ENCODE measurements around the gene IFNK. TPM values are rescaled to one million over a fixed set of nuclear protein-coding genes. Genes with fewer than 3 reads are reported as not detected.

The IFNK gene
- total RNA-seq, 1 donor from 2014 or later, result not detected

GRCh38 chr9:27558307-27558706 is 34.2 kb downstream of the IFNK start:
- Mint-ChIP-seq H3K4me1 (ENCODE audit: low read depth, unreplicated experiment) (no peaks in the 10 kb centered on the region), H3K4me3 (ENCODE audit: unreplicated experiment) (no peak overlapping the region), H3K27ac (ENCODE audit: unreplicated experiment) (no peak overlapping the region), H3K27me3 (ENCODE audit: low read depth, unreplicated experiment) (no peaks in the 10 kb centered on the region), H3K9me3 (ENCODE audit: unreplicated experiment) (no peaks in the 10 kb centered on the region), H3K36me3 (ENCODE audit: low read depth, unreplicated experiment) (no peaks in the 10 kb centered on the region)
- Histone ChIP-seq H3K4me1 (ENCODE audit: insufficient read depth, low read length) (no peaks in the 10 kb centered on the region), H3K79me2 (ENCODE audit: insufficient read depth, low read length) (no peaks in the 10 kb centered on the region), H3K4me3 (ENCODE audit: insufficient read depth, low read depth, low read length) (no peak overlapping the region), H3K27ac (ENCODE audit: low read depth, low read length) (no peak overlapping the region), H3K9me3 (ENCODE audit: insufficient read depth, low read depth, low read length) (no peaks in the 10 kb centered on the region), H3K36me3 (ENCODE audit: insufficient read depth, low read length) (no peaks in the 10 kb centered on the region), H3K4me2 (ENCODE audit: low read length) (no peak overlapping the region), H2AFZ (ENCODE audit: low read depth, low read length) (no peak overlapping the region), H4K20me1 (ENCODE audit: insufficient read depth, low read length) (no peaks in the 10 kb centered on the region), H3K27me3 (ENCODE audit: insufficient read depth, low read length) (no peaks in the 10 kb centered on the region), H3K9ac (ENCODE audit: low read length) (no peak overlapping the region)
- no peak for TF ChIP-seq EZH2 (IDR thresholded peaks at IDR 0.05; ENCODE audit: insufficient read depth, low read length)
- TF ChIP-seq CTCF (IDR thresholded peaks at IDR 0.05; ENCODE audit: insufficient read depth, low read depth, low read length), result no peak
- FAIRE-seq (no peak), DNase-seq (ENCODE audit: low read depth) (no peak)

- Mint-ChIP-seq H3K4me3 (ENCODE audit: unreplicated experiment) (no peak overlapping the region), H3K36me3 (ENCODE audit: low read depth, unreplicated experiment) (no peaks in the 10 kb centered on the region)
Measured at GRCh38 chr9:27560457-27560856, 36.4 kb downstream of the IFNK start.

More at GRCh38 chr9:27560457-27560856, 36.4 kb downstream of the IFNK start:
- Mint-ChIP-seq H3K27ac (ENCODE audit: unreplicated experiment) (no peak overlapping the region), H3K27me3 (ENCODE audit: low read depth, unreplicated experiment) (no peaks in the 10 kb centered on the region), H3K4me1 (ENCODE audit: low read depth, unreplicated experiment) (no peaks in the 10 kb centered on the region), H3K9me3 (ENCODE audit: unreplicated experiment) (no peaks in the 10 kb centered on the region)
- Histone ChIP-seq H3K27ac (ENCODE audit: low read depth, low read length) (no peak overlapping the region), H3K27me3 (ENCODE audit: insufficient read depth, low read length) (no peaks in the 10 kb centered on the region), H3K4me2 (ENCODE audit: low read length) (no peak overlapping the region), H4K20me1 (ENCODE audit: insufficient read depth, low read length) (no peaks in the 10 kb centered on the region), H3K9me3 (ENCODE audit: insufficient read depth, low read depth, low read length) (no peaks in the 10 kb centered on the region), H3K36me3 (ENCODE audit: insufficient read depth, low read length) (no peaks in the 10 kb centered on the region), H2AFZ (ENCODE audit: low read depth, low read length) (no peak overlapping the region), H3K4me1 (ENCODE audit: insufficient read depth, low read length) (no peaks in the 10 kb centered on the region), H3K4me3 (ENCODE audit: insufficient read depth, low read depth, low read length) (no peak overlapping the region), H3K79me2 (ENCODE audit: insufficient read depth, low read length) (no peaks in the 10 kb centered on the region), H3K9ac (ENCODE audit: low read length) (no peak overlapping the region)
- no peak for FAIRE-seq
- TF ChIP-seq CTCF (IDR thresholded peaks at IDR 0.05; ENCODE audit: insufficient read depth, low read depth, low read length) (no peak), EZH2 (IDR thresholded peaks at IDR 0.05; ENCODE audit: insufficient read depth, low read length) (no peak)
- DNase-seq (ENCODE audit: low read depth), result no peak

Data from astrocyte (in vitro differentiated cells and primary cell).